IMR-90 (cell line): ENCODE data around the gene ABTB2. TPM values are rescaled to one million over a fixed set of nuclear protein-coding genes. Genes with fewer than 3 reads are reported as not detected.

Experiments used
- ATAC-seq: fragments of 200-7000 bp; cut with Tn5 transposase; 2 replicates; pipeline ENCODE4 v1.9.1; 2020; ENCODE audit warnings: low read depth, mild to moderate bottlenecking, moderate library complexity
- BruUV-seq: library from RNA; stranded (reverse); fragments of 400-500 nt; replicated peaks from 2 replicates; lab custom pipeline; 2021; lab: Mats Ljungman, UMichigan
- CTCF ChIA-PET: fragments of 300-600 bp; formaldehyde crosslinking; extraction: SDS; loops from one replicate; lab custom pipeline; 2021; ENCODE audit warnings: antibody characterized with exemption; lab: Yijun Ruan, JAX
- POLR2A ChIA-PET: fragments of 300-600 bp; sonication (Branson Sonifier 250); formaldehyde crosslinking; loops from one replicate; lab custom pipeline; 2022; ENCODE audit warnings: antibody characterized with exemption; ENCODE audit not compliant: unreplicated experiment; lab: Charles Lee
- DNase-seq: peaks from one replicate; pipeline ENCODE4 v3.0.0; 2013
- H2AFZ ChIP-seq: replicated peaks from 2 replicates; pipeline ENCODE3; 2013; ENCODE audit warnings: low read length, mild to moderate bottlenecking; ENCODE audit not compliant: poor library complexity
- H2AK5ac ChIP-seq: 2 replicates; pipeline ENCODE4 v1.6.1; 2013; ENCODE audit warnings: low read depth, low read length, inconsistent platforms
- H2AK9ac ChIP-seq: replicated peaks from 2 replicates; pipeline ENCODE3; 2013; ENCODE audit warnings: mild to moderate bottlenecking, low read depth, low read length, moderate library complexity; ENCODE audit not compliant: poor library complexity
- H2BK120ac ChIP-seq: 2 replicates; pipeline ENCODE4 v1.6.1; 2013; ENCODE audit warnings: low read depth, low read length, inconsistent platforms
- H2BK15ac ChIP-seq: 3 replicates; pipeline ENCODE4 v1.6.1; 2013; ENCODE audit warnings: low read depth, low read length, inconsistent platforms
- H2BK20ac ChIP-seq: 2 replicates; pipeline ENCODE4 v1.6.1; 2013; ENCODE audit warnings: low read depth, mild to moderate bottlenecking, inconsistent platforms, low read length, moderate library complexity
- H2BK5ac ChIP-seq: 2 replicates; pipeline ENCODE4 v1.6.1; 2013; ENCODE audit warnings: mild to moderate bottlenecking, low read depth, low read length, inconsistent platforms; ENCODE audit not compliant: poor library complexity, severe bottlenecking
- H3K14ac ChIP-seq: replicated peaks from 2 replicates; pipeline ENCODE4 v1.6.1; 2013; ENCODE audit warnings: low read depth, low read length, inconsistent platforms
- H3K18ac ChIP-seq: 2 replicates; pipeline ENCODE4 v1.6.1; 2013; ENCODE audit warnings: low read depth, low read length, control low read depth
- H3K23ac ChIP-seq: 2 replicates; pipeline ENCODE4 v1.6.1; 2013; ENCODE audit warnings: low read depth, low read length, inconsistent platforms
- H3K27ac ChIP-seq: 2 replicates; pipeline ENCODE4 v1.5.1; 2013; ENCODE audit warnings: mild to moderate bottlenecking, control low read depth, low read length; ENCODE audit not compliant: insufficient read depth
- H3K27me3 ChIP-seq: 2 replicates; pipeline ENCODE4 v1.6.1; 2013; ENCODE audit warnings: low read length; ENCODE audit not compliant: control insufficient read depth, insufficient read depth
- H3K36me3 ChIP-seq: 2 replicates; pipeline ENCODE4 v1.6.1; 2013; ENCODE audit warnings: low read length, mixed read lengths; ENCODE audit not compliant: control insufficient read depth, insufficient read depth
- H3K4ac ChIP-seq: 2 replicates; pipeline ENCODE4 v1.6.1; 2013; ENCODE audit warnings: low read depth, low read length, inconsistent platforms
- H3K4me1 ChIP-seq: 2 replicates; pipeline ENCODE4 v1.6.1; 2013; ENCODE audit warnings: low read length, mixed read lengths; ENCODE audit not compliant: control insufficient read depth, insufficient read depth
- H3K4me2 ChIP-seq: 2 replicates; pipeline ENCODE4 v1.6.1; 2013; ENCODE audit warnings: low read depth, mild to moderate bottlenecking, control low read depth, low read length, moderate library complexity
- H3K4me3 ChIP-seq: 2 replicates; pipeline ENCODE4 v1.5.1; 2013; ENCODE audit warnings: low read depth, mild to moderate bottlenecking, control low read depth, low read length, moderate library complexity; ENCODE audit not compliant: insufficient read depth
- H3K56ac ChIP-seq: 2 replicates; pipeline ENCODE4 v1.6.1; 2013; ENCODE audit warnings: low read length, inconsistent platforms; ENCODE audit not compliant: insufficient read depth; ENCODE audit errors: extremely low read depth
- H3K79me1 ChIP-seq, 2 experiments: 2 replicates each; pipeline ENCODE4 v1.6.1; 2013; ENCODE audit warnings: low read length in 2 of 2, inconsistent platforms in 1 of 2, low read depth in 1 of 2
- H3K9ac ChIP-seq: 2 replicates; pipeline ENCODE4 v1.6.1; 2013; ENCODE audit warnings: low read depth, low read length, control low read depth
- H3K9me1 ChIP-seq: 2 replicates; pipeline ENCODE4 v1.6.1; 2013; ENCODE audit warnings: low read length, inconsistent platforms; ENCODE audit not compliant: insufficient read depth
- H3K9me3 ChIP-seq: 2 replicates; pipeline ENCODE4 v1.6.1; 2013; ENCODE audit warnings: low read length; ENCODE audit not compliant: control insufficient read depth, insufficient read depth
- H4K20me1 ChIP-seq: 2 replicates; pipeline ENCODE4 v1.6.1; 2013; ENCODE audit warnings: low read length, inconsistent platforms; ENCODE audit not compliant: insufficient read depth
- H4K5ac ChIP-seq: 2 replicates; pipeline ENCODE4 v1.6.1; 2013; ENCODE audit warnings: mild to moderate bottlenecking, low read depth, low read length, control low read depth
- H4K8ac ChIP-seq, 2 experiments: 2 replicates each; pipeline ENCODE4 v1.6.1; 2013; ENCODE audit warnings: low read depth in 2 of 2, low read length in 2 of 2, control low read depth in 1 of 2, inconsistent platforms in 1 of 2
- H4K91ac ChIP-seq: 2 replicates; pipeline ENCODE4 v1.6.1; 2013; ENCODE audit warnings: low read depth, low read length, inconsistent platforms; ENCODE audit not compliant: insufficient read depth
- BHLHE40 ChIP-seq: fragments of 150-350 bp; IDR thresholded peaks from 2 replicates; pipeline ENCODE4 v1.6.1; 2016; ENCODE audit warnings: mild to moderate bottlenecking, low read depth, low read length
- CEBPB ChIP-seq: IDR thresholded peaks from 2 replicates; pipeline ENCODE4 v1.6.1; 2012; ENCODE audit warnings: low read depth, low read length, improper control_type of control experiment
- CHD1 ChIP-seq: IDR thresholded peaks from 2 replicates; pipeline ENCODE4 v1.6.1; 2012; ENCODE audit warnings: low read depth, low read length, improper control_type of control experiment
- CTCF ChIP-seq: conservative IDR thresholded peaks from 2 replicates; pipeline ENCODE4 v1.5.1; 2012; ENCODE audit warnings: mild to moderate bottlenecking, low read depth, low read length, improper control_type of control experiment
- FOS ChIP-seq: fragments of 150-350 bp; IDR thresholded peaks from 2 replicates; pipeline ENCODE4 v1.6.1; 2016; ENCODE audit warnings: low read depth, low read length
- MAZ ChIP-seq: IDR thresholded peaks from 2 replicates; pipeline ENCODE4 v1.6.1; 2012; ENCODE audit warnings: low read depth, mild to moderate bottlenecking, low read length, improper control_type of control experiment, moderate library complexity, borderline replicate concordance
- MXI1 ChIP-seq: IDR thresholded peaks from 2 replicates; pipeline ENCODE4 v1.6.1; 2012; ENCODE audit warnings: low read depth, mild to moderate bottlenecking, low read length, moderate library complexity, borderline replicate concordance
- POLR2A ChIP-seq: IDR thresholded peaks from 2 replicates; pipeline ENCODE4 v1.6.1; 2012; ENCODE audit warnings: mild to moderate bottlenecking, low read depth, low read length
- RCOR1 ChIP-seq: IDR thresholded peaks from 2 replicates; pipeline ENCODE4 v1.6.1; 2012; ENCODE audit warnings: mild to moderate bottlenecking, low read length, improper control_type of control experiment; ENCODE audit not compliant: insufficient replicate concordance
- RFX5 ChIP-seq: IDR thresholded peaks from 2 replicates; pipeline ENCODE4 v1.8.0; 2012; ENCODE audit warnings: low read depth, mild to moderate bottlenecking, low read length, moderate library complexity
- USF2 ChIP-seq: fragments of 150-350 bp; IDR thresholded peaks from 2 replicates; pipeline ENCODE4 v1.6.1; 2017; ENCODE audit warnings: mild to moderate bottlenecking, antibody characterized with exemption, low read length, low read depth
- WGBS, 2 experiments: methylation state at CpG; one replicate each; pipeline versions ENCODE4 v1.1.5 to v1.1.7; 2013; ENCODE audit warnings: missing lambda C conversion rate in 2 of 2; ENCODE audit not compliant: insufficient read length in 1 of 2; ENCODE audit errors: extremely low coverage in 2 of 2; 5-methylcytosine and 5-hydroxymethylcytosine counted together
- dilution Hi-C: fragments of 300-500 bp; cut with HindIII; formaldehyde crosslinking; loops from one replicate; pipeline ENCODE4 v1.14.3; 2018; ENCODE audit warnings: low sequenced_read_pairs; ENCODE audit not compliant: unreplicated experiment
- in situ Hi-C: fragments of 300-500 bp; cut with MboI; formaldehyde crosslinking; loops from 3 replicates; pipeline ENCODE4 v1.14.3; 2019; ENCODE audit warnings: low sequenced_read_pairs, inconsistent platforms, mixed read lengths
- intact Hi-C: fragments of 100-400 bp; cut with micrococcal nuclease; formaldehyde crosslinking; loops from 2 replicates; pipeline ENCODE4 v1.10.0; 2022
- polyA plus RNA-seq, 3 experiments: library from polyadenylated mRNA; depleted of rRNA; stranded (reverse); fragments of >200 nt; gene quantifications; 2 replicates each; pipeline ENCODE4 v1.2.3, GENCODE V29; 2012; ENCODE audit warnings: low replicate concordance in 1 of 3
- total RNA-seq: library from RNA; depleted of rRNA; stranded (reverse); fragments of >200 nt; gene quantifications from 2 replicates; pipeline ENCODE4 v1.2.3, GENCODE V29; 2012
- TF ChIP-seq, protein P1 (sequence below): fragments of 150-350 bp; IDR thresholded peaks from 2 replicates; pipeline ENCODE4 v1.6.1; 2016; ENCODE audit warnings: low read depth, mild to moderate bottlenecking, low read length, moderate library complexity, borderline replicate concordance

The ABTB2 gene
- total and polyA plus RNA-seq, 2 of the 4 experiments (the other 2 are of a cell fraction): 0.18 to 2.0 TPM

GRCh38 chr11:34339149-34340064 lies 18.4 kb downstream of the ABTB2 start (continued):
- no peak for TF ChIP-seq MAZ

GRCh38 chr11:34337016-34337415 lies 20.8 kb downstream of the ABTB2 start:
- Histone ChIP-seq H3K18ac (no peak overlapping the region), H2AK9ac (no peak overlapping the region), H4K8ac (no peak overlapping the region), H3K4me3 (no peak overlapping the region), H3K56ac (no peak overlapping the region), H2BK120ac (no peak overlapping the region), H3K4ac (no peak overlapping the region), H4K91ac (no peak overlapping the region), H4K20me1 (no peaks in the 10 kb centered on the region), H2BK5ac (no peak overlapping the region), H4K5ac (no peak overlapping the region), H3K23ac (no peak overlapping the region), H3K79me1 (no peaks in the 10 kb centered on the region), H3K9me3 (no peaks in the 10 kb centered on the region), H3K4me1 (no peaks in the 10 kb centered on the region), H2BK15ac (no peak overlapping the region), H3K9ac (no peak overlapping the region), H3K4me2 (no peak overlapping the region), H3K14ac (no peak overlapping the region), H3K36me3 (no peaks in the 10 kb centered on the region), H2AK5ac (no peak overlapping the region), H3K27me3 (peaks cover 20% of the 10 kb centered on the region), H3K9me1 (peaks cover 7% of the 10 kb centered on the region; the same call in 1 of the 2 replicates), H2BK20ac (no peak overlapping the region), H3K27ac (no peak overlapping the region), H2AFZ (no peak overlapping the region)
- intact Hi-C loops: no loop called here
- CTCF ChIA-PET: no interaction called here
- dilution Hi-C loops: loop anchor here (25.0 kb wide), 1 partner anchor 150 kb away; no protein-coding TSS in a partner anchor
- ATAC-seq: no peak
- WGBS, 2 experiments: 93% methylated on average over 2 of the region's 7 CpGs; no CpG with 5 or more reads in 1 of the 2 experiments
- DNase-seq: no peak
- BruUV-seq: no TSS peak
- in situ Hi-C loops: no loop called here
- POLR2A ChIA-PET: no interaction called here
- TF ChIP-seq MXI1: no peak
- no peak for TF ChIP-seq CTCF
- TF ChIP-seq POLR2A: no peak
- TF ChIP-seq CHD1: no peak
- TF ChIP-seq RCOR1: no peak
- no peak for TF ChIP-seq MAZ
- no peak for TF ChIP-seq USF2
- no peak for TF ChIP-seq RFX5
- no peak for TF ChIP-seq FOS
- no peak for TF ChIP-seq CEBPB
- no peak for TF ChIP-seq BHLHE40
- TF ChIP-seq, protein P1, sequence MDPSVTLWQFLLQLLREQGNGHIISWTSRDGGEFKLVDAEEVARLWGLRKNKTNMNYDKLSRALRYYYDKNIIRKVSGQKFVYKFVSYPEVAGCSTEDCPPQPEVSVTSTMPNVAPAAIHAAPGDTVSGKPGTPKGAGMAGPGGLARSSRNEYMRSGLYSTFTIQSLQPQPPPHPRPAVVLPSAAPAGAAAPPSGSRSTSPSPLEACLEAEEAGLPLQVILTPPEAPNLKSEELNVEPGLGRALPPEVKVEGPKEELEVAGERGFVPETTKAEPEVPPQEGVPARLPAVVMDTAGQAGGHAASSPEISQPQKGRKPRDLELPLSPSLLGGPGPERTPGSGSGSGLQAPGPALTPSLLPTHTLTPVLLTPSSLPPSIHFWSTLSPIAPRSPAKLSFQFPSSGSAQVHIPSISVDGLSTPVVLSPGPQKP: no peak
